GM21619 (cell line): ENCODE data around the gene MTARC1.

Experiments used
- ATAC-seq: cut with Tn5 transposase; IDR thresholded peaks from one replicate; pipeline ENCODE4 v1.9.1; 2021; ENCODE audit not compliant: unreplicated experiment

MTARC1 gene

DNA sequence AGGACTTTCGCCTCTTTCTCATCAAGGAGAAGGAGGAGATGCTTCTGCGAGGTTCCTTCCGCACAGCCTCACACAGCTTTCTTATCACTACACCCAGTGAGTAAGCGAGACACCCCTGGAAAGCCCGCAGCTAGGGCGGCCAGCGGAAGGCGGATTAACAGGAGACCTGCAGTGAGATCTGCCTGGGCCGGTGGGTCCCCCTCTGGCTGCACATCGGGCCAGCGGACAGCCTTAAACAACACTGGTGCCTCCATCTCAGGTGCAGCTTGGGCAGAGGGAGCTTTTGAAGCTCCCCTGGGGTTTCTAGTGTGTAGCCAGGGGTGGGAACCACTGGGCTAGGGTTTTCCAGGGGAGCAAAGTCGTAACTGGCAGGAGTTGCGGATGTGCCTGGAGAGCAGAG lies 17.5 kb upstream of the MTARC1 start:
- ATAC-seq, result no peak

- peak; percentile 61 for ATAC-seq
Measured at GRCh38 chr1:220770245-220770913, 16.3 kb upstream of the MTARC1 start.

GRCh38 chr1:220772846-220773245 lies 13.9 kb upstream of the MTARC1 start:
- ATAC-seq, result peak; percentile 41

- no peak for ATAC-seq
Measured at GRCh38 chr1:220775240-220775853, 11.4 kb upstream of the MTARC1 start.

- ATAC-seq, result no peak
Measured at GRCh38 chr1:220776254-220776653, 10.5 kb upstream of the MTARC1 start.

DNA sequence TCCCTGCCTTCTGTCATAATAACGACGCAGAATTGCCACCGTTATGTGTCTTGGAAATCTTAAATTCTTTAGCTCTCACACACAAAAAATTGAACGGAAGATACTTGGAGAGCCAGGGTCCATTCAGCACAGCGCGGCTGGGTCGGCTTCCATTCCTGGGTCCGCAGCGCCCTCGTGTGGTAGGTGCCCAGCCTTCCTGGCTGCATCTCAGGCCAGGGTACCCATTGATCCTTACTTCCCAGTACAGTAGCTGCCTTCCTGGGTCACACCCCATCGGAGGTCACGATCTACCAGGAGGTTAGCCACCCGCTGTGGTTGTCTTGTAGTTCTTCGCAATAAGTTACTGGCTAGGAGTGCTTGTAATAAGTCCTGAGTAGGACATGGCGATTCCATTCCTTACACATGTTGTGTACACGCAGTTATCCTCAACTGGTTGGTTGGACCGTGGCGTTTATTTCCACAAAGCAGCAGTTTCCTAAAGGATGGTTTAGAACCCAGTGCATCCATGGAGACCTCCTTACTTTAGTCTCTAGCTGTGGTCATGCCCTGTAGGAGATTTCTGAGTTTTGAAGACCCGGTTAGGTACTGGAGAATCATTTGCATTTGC lies 9.9 kb upstream of the MTARC1 start:
- ATAC-seq, result peak; percentile 63

DNA sequence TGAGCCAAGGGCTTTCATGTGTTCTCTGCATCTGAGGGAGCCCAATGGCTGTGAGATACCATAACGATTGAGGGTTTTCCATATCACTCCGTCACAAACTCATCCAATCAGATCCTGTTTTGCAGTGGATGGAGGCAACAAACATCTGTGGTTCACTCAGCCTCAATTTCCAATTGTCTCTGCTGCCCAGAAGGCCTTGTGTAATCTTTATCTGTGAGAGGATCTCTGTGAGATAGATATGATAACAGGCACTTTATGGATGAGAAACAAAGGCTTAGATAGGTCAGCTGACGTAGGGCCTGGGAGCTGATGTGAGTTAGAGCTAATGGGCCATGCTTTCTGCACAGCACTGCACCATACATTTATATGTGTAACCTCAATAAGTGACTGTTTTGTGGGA lies 3.3 kb upstream of the MTARC1 start:
- ATAC-seq, result no peak

- ATAC-seq, result no peak
Measured at GRCh38 chr1:220784751-220785150, 2.0 kb upstream of the MTARC1 start.

- ATAC-seq, result no peak
Measured at GRCh38 chr1:220785166-220786056, 1.3 kb upstream of the MTARC1 start.

DNA sequence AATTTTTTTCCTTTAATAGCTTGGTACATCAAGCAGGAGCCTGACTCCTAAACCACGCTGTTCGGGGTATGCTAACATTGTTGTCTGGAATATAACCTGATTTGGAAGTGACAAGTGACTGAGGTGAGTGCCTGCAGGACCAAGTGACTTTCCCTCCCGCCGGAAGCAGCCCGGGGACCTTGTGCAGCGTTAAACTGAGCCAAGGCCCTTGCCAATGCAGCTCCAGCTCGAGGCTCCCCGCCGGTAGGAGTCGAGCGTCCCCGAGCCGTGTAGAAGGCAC lies 716 bp upstream of the MTARC1 start:
- ATAC-seq, result peak; percentile 12

DNA sequence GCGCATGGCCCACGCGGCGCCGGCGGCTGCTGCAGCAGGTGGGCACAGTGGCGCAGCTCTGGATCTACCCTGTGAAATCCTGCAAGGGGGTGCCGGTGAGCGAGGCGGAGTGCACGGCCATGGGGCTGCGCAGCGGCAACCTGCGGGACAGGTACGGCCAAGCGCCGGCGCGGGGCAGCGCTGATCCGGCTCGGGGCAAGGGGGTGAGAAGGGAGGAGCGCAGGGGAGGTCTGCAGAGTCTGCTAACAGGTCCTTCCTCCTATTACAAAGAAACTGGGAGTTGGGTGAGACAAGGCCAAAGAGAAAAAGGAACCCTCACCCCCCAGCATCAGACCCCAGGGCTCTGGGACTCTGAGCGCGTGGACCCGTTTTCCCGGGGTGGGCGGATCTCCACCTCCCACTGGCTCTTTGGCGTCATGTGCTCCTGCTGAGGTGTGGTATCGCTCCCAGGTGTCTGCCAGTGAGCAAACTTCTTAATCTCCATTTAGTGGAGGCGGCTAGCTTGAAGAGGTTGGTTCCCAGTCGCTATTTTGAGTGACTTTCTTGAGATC lies 431 bp downstream of the MTARC1 start:
- peak; percentile 37 for ATAC-seq

- no peak for ATAC-seq
Measured at GRCh38 chr1:220788900-220789299, 2.2 kb downstream of the MTARC1 start.

- no peak for ATAC-seq
Measured at GRCh38 chr1:220789532-220790147, 2.9 kb downstream of the MTARC1 start.

GRCh38 chr1:220791285-220791684 lies 4.6 kb downstream of the MTARC1 start:
- ATAC-seq, result no peak

- no peak for ATAC-seq
Measured at GRCh38 chr1:220791956-220792355, 5.2 kb downstream of the MTARC1 start.

DNA sequence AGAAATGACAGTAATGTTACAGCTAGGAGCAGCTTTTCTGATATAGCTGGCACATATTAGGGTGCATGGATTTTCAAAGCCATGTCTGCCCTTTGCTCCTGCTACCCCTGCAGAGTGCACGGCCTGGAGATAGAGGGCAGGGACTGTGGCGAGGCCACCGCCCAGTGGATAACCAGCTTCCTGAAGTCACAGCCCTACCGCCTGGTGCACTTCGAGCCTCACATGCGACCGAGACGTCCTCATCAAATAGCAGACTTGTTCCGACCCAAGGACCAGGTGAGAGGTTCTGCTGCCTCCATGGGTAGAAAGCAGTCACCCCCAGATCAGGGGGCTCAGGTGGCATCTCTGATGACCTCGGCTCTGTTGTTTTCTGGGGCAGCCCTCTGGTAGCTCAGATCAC lies 9.8 kb downstream of the MTARC1 start:
- no peak for ATAC-seq

DNA sequence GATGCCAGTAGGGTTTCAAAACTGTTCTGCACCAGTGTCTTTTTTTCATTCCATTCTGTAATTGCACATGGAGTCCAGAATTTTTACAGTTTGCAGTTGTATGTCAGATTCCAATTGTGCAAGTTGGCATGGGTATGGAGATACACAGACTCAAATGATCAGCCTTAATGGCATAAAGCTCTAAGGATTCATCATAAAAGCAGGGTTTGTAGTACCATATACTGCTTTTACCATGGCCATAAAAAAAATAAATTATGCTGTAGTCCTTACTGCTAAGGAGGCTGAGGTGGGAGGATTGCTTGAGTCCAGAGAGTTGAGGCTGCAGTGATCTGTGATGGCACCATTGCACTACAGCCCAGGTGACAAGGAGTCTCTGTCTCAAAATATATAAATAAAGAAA lies 10.3 kb downstream of the MTARC1 start:
- ATAC-seq, result no peak

DNA sequence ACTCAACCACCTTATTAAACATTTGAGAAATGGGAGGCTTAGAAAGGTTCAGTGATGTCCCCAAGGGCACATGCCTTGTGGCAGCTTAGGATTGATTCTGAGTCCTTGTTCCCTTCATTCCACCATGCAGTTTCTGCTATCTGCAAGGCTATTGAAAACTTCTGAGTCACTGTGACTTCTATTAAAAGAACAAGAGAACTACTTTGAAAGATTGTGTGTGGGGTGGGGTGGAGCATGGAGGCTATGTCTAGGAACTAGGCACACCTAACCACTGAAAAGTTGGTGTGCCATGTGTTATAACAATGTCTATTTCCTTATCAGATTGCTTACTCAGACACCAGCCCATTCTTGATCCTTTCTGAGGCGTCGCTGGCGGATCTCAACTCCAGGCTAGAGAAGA lies 10.8 kb downstream of the MTARC1 start:
- no peak for ATAC-seq

DNA sequence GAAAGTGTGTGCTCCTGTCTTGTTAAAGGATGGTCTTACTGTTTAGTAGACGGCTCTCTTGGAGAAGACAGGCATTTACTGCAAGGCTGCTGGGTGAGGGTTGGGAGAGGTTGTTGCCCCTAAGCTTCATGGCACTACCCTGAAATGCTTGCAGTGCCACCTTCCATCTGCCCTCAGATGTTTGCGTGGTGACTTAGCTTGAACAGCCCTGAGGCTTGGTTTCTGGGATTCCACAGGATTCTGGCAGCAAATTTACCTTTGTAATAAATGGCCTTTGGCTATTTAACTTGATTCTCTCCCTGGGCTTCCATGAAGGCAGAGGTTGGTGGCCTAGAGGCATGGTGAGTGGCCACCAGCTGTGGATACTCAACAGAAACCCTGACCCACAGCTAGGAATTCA lies 11.6 kb downstream of the MTARC1 start:
- ATAC-seq, result no peak

- ATAC-seq, result no peak
Measured at GRCh38 chr1:220800262-220800661, 13.5 kb downstream of the MTARC1 start.
